HEK293 (cell line): ENCODE results near the gene ABHD12.

Experiments used
- BCL11A ChIP-seq: fragments of 450-650 bp; formaldehyde crosslinking; IDR thresholded peaks from 2 replicates; pipeline ENCODE4 v1.5.1; 2016; ENCODE audit warnings: low read depth, missing biosample characterization, missing genetic modification characterization
- KLF8 ChIP-seq: fragments of 450-650 bp; formaldehyde crosslinking; IDR thresholded peaks from 2 replicates; pipeline ENCODE4 v1.5.1; 2016; ENCODE audit warnings: missing biosample characterization, missing genetic modification characterization
- OVOL3 ChIP-seq: fragments of 450-650 bp; formaldehyde crosslinking; IDR thresholded peaks from 2 replicates; pipeline ENCODE4 v1.5.1; 2016; ENCODE audit warnings: missing biosample characterization, missing genetic modification characterization
- PRDM1 ChIP-seq: fragments of 450-650 bp; formaldehyde crosslinking; IDR thresholded peaks from 2 replicates; pipeline ENCODE4; 2016; ENCODE audit warnings: missing biosample characterization, missing genetic modification characterization
- SP3 ChIP-seq: fragments of 450-650 bp; formaldehyde crosslinking; IDR thresholded peaks from 2 replicates; pipeline ENCODE4 v1.5.1; 2016; ENCODE audit warnings: missing biosample characterization, missing genetic modification characterization
- SP7 ChIP-seq: fragments of 450-650 bp; formaldehyde crosslinking; IDR thresholded peaks from 2 replicates; pipeline ENCODE4 v1.5.1; 2016; ENCODE audit warnings: missing biosample characterization, missing genetic modification characterization
- ZBTB10 ChIP-seq: fragments of 450-650 bp; formaldehyde crosslinking; IDR thresholded peaks from 2 replicates; pipeline ENCODE4 v1.5.1; 2016; ENCODE audit warnings: missing biosample characterization, missing genetic modification characterization
- ZBTB21 ChIP-seq: fragments of 450-650 bp; formaldehyde crosslinking; IDR thresholded peaks from 2 replicates; pipeline ENCODE4 v1.5.1; 2017; ENCODE audit warnings: missing biosample characterization, missing genetic modification characterization
- ZFHX2 ChIP-seq: fragments of 450-650 bp; formaldehyde crosslinking; conservative IDR thresholded peaks from 2 replicates; pipeline ENCODE4 v1.5.1; 2016; ENCODE audit warnings: missing biosample characterization, missing genetic modification characterization
- ZFP37 ChIP-seq: fragments of 450-650 bp; formaldehyde crosslinking; IDR thresholded peaks from 2 replicates; pipeline ENCODE4 v1.5.1; 2016; ENCODE audit warnings: missing biosample characterization, missing genetic modification characterization
- ZFP41 ChIP-seq: fragments of 450-650 bp; formaldehyde crosslinking; IDR thresholded peaks from 2 replicates; pipeline ENCODE4 v1.5.1; 2016; ENCODE audit warnings: missing biosample characterization, missing genetic modification characterization, borderline replicate concordance
- ZFP69B ChIP-seq: fragments of 450-650 bp; formaldehyde crosslinking; IDR thresholded peaks from 2 replicates; pipeline ENCODE4 v1.5.1; 2016; ENCODE audit warnings: missing biosample characterization, missing genetic modification characterization
- ZNF121 ChIP-seq: fragments of 450-650 bp; formaldehyde crosslinking; IDR thresholded peaks from 2 replicates; pipeline ENCODE4 v1.5.1; 2016; ENCODE audit warnings: missing biosample characterization, missing genetic modification characterization
- ZNF157 ChIP-seq: fragments of 450-650 bp; formaldehyde crosslinking; IDR thresholded peaks from 2 replicates; pipeline ENCODE4 v1.5.1; 2016; ENCODE audit warnings: missing biosample characterization, missing genetic modification characterization
- ZNF16 ChIP-seq: fragments of 450-650 bp; formaldehyde crosslinking; IDR thresholded peaks from 2 replicates; pipeline ENCODE4 v1.5.1; 2016; ENCODE audit warnings: low read depth, missing biosample characterization, missing genetic modification characterization
- ZNF169 ChIP-seq: fragments of 450-650 bp; formaldehyde crosslinking; IDR thresholded peaks from 2 replicates; pipeline ENCODE4 v1.5.1; 2016; ENCODE audit warnings: missing biosample characterization, missing genetic modification characterization
- ZNF23 ChIP-seq: fragments of 450-650 bp; formaldehyde crosslinking; IDR thresholded peaks from 2 replicates; pipeline ENCODE4 v1.5.1; 2016; ENCODE audit warnings: missing biosample characterization, missing genetic modification characterization, borderline replicate concordance
- ZNF366 ChIP-seq: fragments of 450-650 bp; formaldehyde crosslinking; conservative IDR thresholded peaks from 2 replicates; pipeline ENCODE4 v1.5.1; 2016; ENCODE audit warnings: missing biosample characterization, missing genetic modification characterization
- ZNF416 ChIP-seq: fragments of 450-650 bp; formaldehyde crosslinking; IDR thresholded peaks from 2 replicates; pipeline ENCODE4 v1.5.1; 2016; ENCODE audit warnings: missing biosample characterization, missing genetic modification characterization
- ZNF433 ChIP-seq: fragments of 450-650 bp; formaldehyde crosslinking; IDR thresholded peaks from 2 replicates; pipeline ENCODE4 v1.5.1; 2016; ENCODE audit warnings: missing biosample characterization, missing genetic modification characterization, low read depth
- ZNF518A ChIP-seq: fragments of 450-650 bp; formaldehyde crosslinking; conservative IDR thresholded peaks from 2 replicates; pipeline ENCODE4 v1.5.1; 2016; ENCODE audit warnings: low read depth, missing biosample characterization, missing genetic modification characterization
- ZNF548 ChIP-seq: fragments of 450-650 bp; formaldehyde crosslinking; IDR thresholded peaks from 2 replicates; pipeline ENCODE4 v1.5.1; 2016; ENCODE audit warnings: missing biosample characterization, missing genetic modification characterization
- ZNF692 ChIP-seq: fragments of 450-650 bp; formaldehyde crosslinking; IDR thresholded peaks from 2 replicates; pipeline ENCODE4 v1.5.1; 2016; ENCODE audit warnings: missing biosample characterization, missing genetic modification characterization
- TF ChIP-seq, protein P1 (sequence below): fragments of 450-650 bp; formaldehyde crosslinking; IDR thresholded peaks from 2 replicates; pipeline ENCODE4 v1.5.1; 2016; ENCODE audit warnings: missing biosample characterization, missing genetic modification characterization
- TF ChIP-seq, protein P2 (sequence below): IDR thresholded peaks from 2 replicates; pipeline ENCODE4 v1.6.1; 2011; ENCODE audit warnings: mild to moderate bottlenecking, low read depth, low read length, borderline replicate concordance
- TF ChIP-seq, protein P3 (sequence below): fragments of 450-650 bp; formaldehyde crosslinking; IDR thresholded peaks from 2 replicates; pipeline ENCODE4 v1.5.1; 2016; ENCODE audit warnings: missing biosample characterization, missing genetic modification characterization

ABHD12 gene

GRCh38 chr20:25407311-25408169 is 16.9 kb upstream of the ABHD12 start, which contains the start of gene GINS1 (continued):
- TF ChIP-seq ZNF518A (tag by site-specific recombination) (no peak), ZNF23 (tag by site-specific recombination) (no peak), KLF8 (peak; percentile 98), ZBTB10 (tag by site-specific recombination) (peak; percentile 82), ZFP69B (tag by site-specific recombination) (peak; percentile 50; the same call in 1 of the 2 replicates), ZNF416 (tag by site-specific recombination) (no peak), ZBTB21 (tag by site-specific recombination) (no peak), OVOL3 (tag by site-specific recombination) (0 out of 2 replicates have a peak, but pooled peaks have one; percentile 35), ZNF169 (tag by site-specific recombination) (no peak), SP3 (peak; percentile 92), ZNF548 (tag by site-specific recombination) (no peak), ZFP41 (no peak), ZNF692 (tag by site-specific recombination) (peak; percentile 83), ZNF157 (tag by site-specific recombination) (no peak), SP7 (tag by site-specific recombination) (peak; percentile 81), ZFHX2 (0 out of 2 replicates have a peak, but pooled peaks have one; percentile 12), ZNF433 (tag by site-specific recombination) (no peak), ZNF366 (tag by site-specific recombination) (no peak), ZNF16 (no peak), BCL11A (tag by site-specific recombination) (no peak), PRDM1 (peak; percentile 39; the same call in 1 of the 2 replicates), ZFP37 (tag by site-specific recombination) (0 out of 2 replicates have a peak, but pooled peaks have one; percentile 20), ZNF121 (peak; percentile 61; the same call in 1 of the 2 replicates)
- TF ChIP-seq, protein P1, sequence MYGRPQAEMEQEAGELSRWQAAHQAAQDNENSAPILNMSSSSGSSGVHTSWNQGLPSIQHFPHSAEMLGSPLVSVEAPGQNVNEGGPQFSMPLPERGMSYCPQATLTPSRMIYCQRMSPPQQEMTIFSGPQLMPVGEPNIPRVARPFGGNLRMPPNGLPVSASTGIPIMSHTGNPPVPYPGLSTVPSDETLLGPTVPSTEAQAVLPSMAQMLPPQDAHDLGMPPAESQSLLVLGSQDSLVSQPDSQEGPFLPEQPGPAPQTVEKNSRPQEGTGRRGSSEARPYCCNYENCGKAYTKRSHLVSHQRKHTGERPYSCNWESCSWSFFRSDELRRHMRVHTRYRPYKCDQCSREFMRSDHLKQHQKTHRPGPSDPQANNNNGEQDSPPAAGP (tag by site-specific recombination), result peak; percentile 70; the same call in 1 of the 2 replicates
- TF ChIP-seq, protein P2, sequence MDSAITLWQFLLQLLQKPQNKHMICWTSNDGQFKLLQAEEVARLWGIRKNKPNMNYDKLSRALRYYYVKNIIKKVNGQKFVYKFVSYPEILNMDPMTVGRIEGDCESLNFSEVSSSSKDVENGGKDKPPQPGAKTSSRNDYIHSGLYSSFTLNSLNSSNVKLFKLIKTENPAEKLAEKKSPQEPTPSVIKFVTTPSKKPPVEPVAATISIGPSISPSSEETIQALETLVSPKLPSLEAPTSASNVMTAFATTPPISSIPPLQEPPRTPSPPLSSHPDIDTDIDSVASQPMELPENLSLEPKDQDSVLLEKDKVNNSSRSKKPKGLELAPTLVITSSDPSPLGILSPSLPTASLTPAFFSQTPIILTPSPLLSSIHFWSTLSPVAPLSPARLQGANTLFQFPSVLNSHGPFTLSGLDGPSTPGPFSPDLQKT, result no peak
- TF ChIP-seq, protein P3, sequence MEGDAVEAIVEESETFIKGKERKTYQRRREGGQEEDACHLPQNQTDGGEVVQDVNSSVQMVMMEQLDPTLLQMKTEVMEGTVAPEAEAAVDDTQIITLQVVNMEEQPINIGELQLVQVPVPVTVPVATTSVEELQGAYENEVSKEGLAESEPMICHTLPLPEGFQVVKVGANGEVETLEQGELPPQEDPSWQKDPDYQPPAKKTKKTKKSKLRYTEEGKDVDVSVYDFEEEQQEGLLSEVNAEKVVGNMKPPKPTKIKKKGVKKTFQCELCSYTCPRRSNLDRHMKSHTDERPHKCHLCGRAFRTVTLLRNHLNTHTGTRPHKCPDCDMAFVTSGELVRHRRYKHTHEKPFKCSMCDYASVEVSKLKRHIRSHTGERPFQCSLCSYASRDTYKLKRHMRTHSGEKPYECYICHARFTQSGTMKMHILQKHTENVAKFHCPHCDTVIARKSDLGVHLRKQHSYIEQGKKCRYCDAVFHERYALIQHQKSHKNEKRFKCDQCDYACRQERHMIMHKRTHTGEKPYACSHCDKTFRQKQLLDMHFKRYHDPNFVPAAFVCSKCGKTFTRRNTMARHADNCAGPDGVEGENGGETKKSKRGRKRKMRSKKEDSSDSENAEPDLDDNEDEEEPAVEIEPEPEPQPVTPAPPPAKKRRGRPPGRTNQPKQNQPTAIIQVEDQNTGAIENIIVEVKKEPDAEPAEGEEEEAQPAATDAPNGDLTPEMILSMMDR (tag by site-specific recombination), result no peak; the same call in 1 of the 2 replicates
